ENCODE measurements around the gene IFIT2.

GRCh38 chr10:89296220-89296648, 5.6 kb upstream of the IFIT2 start:
- TF ChIP-seq CTCF (IDR thresholded peaks at IDR 0.05) (no peak), POLR2A (IDR thresholded peaks at IDR 0.05) (no peak)
